Kidney (tissue), 14 donors: ENCODE measurements around the gene SPEF1. TPM values are rescaled to one million over a fixed set of nuclear protein-coding genes. Genes with fewer than 3 reads are reported as not detected.

ENCODE experiments used
- DNase-seq, 5 donors: peaks; one replicate each; pipeline ENCODE4 v3.0.0-alpha.2; 2013 to 2020
- FAIRE-seq: peaks from 2 replicates; lab custom pipeline; 2012; peaks lifted over from hg19 to GRCh38; lab: Jason Lieb, UNC
- H3K27ac ChIP-seq, 2 donors: one replicate each; pipeline ENCODE4 v1.7.0; 2013; ENCODE audit warnings: low read depth in 2 of 2, low read length in 2 of 2, inconsistent platforms in 1 of 2
- H3K27me3 ChIP-seq: one replicate; pipeline ENCODE4 v1.7.1; 2013; ENCODE audit warnings: low read length, inconsistent platforms; ENCODE audit not compliant: control insufficient read depth, insufficient read depth
- H3K36me3 ChIP-seq, 3 donors: one replicate each; pipeline versions ENCODE4 v1.7.0 to v1.7.1; 2013; ENCODE audit warnings: low read length in 3 of 3, control low read depth in 1 of 3, inconsistent platforms in 1 of 3; ENCODE audit not compliant: insufficient read depth in 3 of 3, control insufficient read depth in 2 of 3
- H3K4me1 ChIP-seq, 3 donors: one replicate each; pipeline versions ENCODE4 v1.7.0 to v1.7.1; 2013; ENCODE audit warnings: low read length in 3 of 3, inconsistent platforms in 1 of 3, low read depth in 1 of 3; ENCODE audit not compliant: control insufficient read depth in 2 of 3, insufficient read depth in 2 of 3
- H3K4me3 ChIP-seq, 3 donors: one replicate each; pipeline versions ENCODE4 v1.7.0 to v1.8.1; 2013; ENCODE audit warnings: low read length in 3 of 3, control low read depth in 1 of 3, inconsistent platforms in 1 of 3
- H3K9ac ChIP-seq, 3 donors: one replicate each; pipeline versions ENCODE4 v1.7.0 to v1.7.1; 2013; ENCODE audit warnings: low read length in 3 of 3, control low read depth in 1 of 3, inconsistent platforms in 1 of 3
- H3K9me3 ChIP-seq, 3 donors: one replicate each; pipeline versions ENCODE4 v1.7.0 to v1.7.1; 2013; ENCODE audit warnings: low read length in 3 of 3, control low read depth in 1 of 3, inconsistent platforms in 1 of 3; ENCODE audit not compliant: control insufficient read depth in 2 of 3, insufficient read depth in 1 of 3
- intact Hi-C: fragments of 100-400 bp; cut with DNase I; formaldehyde crosslinking; loops from one replicate; pipeline ENCODE4 v1.11.1; 2022
- polyA plus RNA-seq: library from polyadenylated mRNA; stranded (reverse); fragments of 350-450 nt; fragmentation: Illumina TruSeq; extraction: RNeasy Lipid Tissue Mini Kit (QIAGEN cat#74804); gene quantifications from one replicate; pipeline ENCODE4 v1.2.3, GENCODE V29; 2014; ENCODE audit warnings: low read depth, low replicate concordance; ENCODE audit not compliant: insufficient read depth
- total RNA-seq: library from RNA; stranded (reverse); fragmentation: NEBNext Ultra II Directional; extraction: Animal tissue kit (Norgen Biotek cat#: 25700); gene quantifications from one replicate; pipeline ENCODE4 v1.2.1, GENCODE V29; 2021
- TF ChIP-seq, protein P1 (sequence below): IDR thresholded peaks from 3 replicates; pipeline ENCODE4 v1.5.1; 2012; ENCODE audit warnings: mild to moderate bottlenecking, moderate library complexity, borderline replicate concordance; ENCODE audit not compliant: insufficient read depth; ENCODE audit errors: extremely low read depth
- donor health status: control.
- donor health status: control.
- donor health status: control.
- donor health status: control.
- donor health status: control.
- donor health status: DM: yes; HTN: yes; CAD: no.
- donor health status: Normal renal cell carcinoma (clear cell type).

The SPEF1 gene
- total and polyA plus RNA-seq, 2 donors from 2014 or later = 3.4 to 3.8 TPM

DNA sequence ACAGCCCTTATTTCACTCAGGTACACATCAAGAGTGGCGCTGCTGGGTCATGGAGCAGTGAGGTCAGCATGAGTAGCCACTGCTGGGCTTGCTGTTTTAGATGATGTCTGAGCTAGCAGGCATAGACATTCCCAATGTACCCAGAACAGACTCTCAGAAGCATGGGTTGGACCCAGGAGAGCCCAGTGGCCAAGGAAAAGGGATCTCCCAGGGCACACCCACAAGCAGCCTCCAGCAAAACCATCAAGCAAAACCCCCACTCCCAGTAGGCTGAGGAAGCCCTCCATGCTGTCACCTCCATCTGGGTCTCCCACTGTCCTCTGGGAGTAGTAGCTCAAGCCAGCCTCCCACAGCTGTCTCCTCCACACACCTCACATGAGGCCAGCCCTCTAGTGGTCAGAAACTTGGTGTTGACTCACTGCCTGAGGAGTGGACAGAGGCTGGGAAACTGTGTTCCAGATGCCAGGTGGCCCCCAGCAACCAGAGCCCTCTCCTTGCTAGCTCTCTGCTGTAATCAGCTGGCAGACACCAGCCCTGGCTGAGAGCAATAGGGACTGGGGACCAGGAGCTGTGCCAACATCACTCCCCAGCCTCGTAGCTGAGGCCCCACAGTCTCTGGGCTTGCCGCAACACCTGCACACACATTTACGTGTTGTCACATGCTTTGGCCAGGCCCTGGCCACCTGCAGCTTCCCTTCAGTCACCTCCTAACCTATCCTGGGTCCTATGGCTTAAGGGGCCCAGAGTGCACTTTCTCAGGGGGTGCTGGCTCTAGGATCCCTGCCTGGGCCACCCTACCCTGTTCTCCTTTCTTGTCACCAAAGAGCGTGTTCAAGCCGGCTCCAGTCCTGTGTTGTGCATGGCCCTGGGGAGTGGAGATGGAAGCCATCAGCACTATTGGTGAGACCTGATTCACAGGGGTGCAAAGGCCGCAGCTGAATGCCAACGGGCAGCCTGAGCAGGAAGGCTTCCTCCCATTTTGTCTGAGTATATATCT is 37.2 kb upstream of the SPEF1 start:
- peak; percentile 50 to 85 (median 74) for DNase-seq
- Histone ChIP-seq H3K36me3 (peaks cover 0 to 13% (median 7%) of the 10 kb centered on the region in 3 donors), H3K27ac (no peak overlapping the region), H3K4me3 (no peak overlapping the region), H3K4me1 (peaks cover 0 to 14% (median 8%) of the 10 kb centered on the region in 3 donors), H3K27me3 (no peaks in the 10 kb centered on the region), H3K9ac (peak overlapping the region in 1 of 3 donors; percentile 36), H3K9me3 (no peaks in the 10 kb centered on the region)
- FAIRE-seq = no peak
- TF ChIP-seq, protein P1, sequence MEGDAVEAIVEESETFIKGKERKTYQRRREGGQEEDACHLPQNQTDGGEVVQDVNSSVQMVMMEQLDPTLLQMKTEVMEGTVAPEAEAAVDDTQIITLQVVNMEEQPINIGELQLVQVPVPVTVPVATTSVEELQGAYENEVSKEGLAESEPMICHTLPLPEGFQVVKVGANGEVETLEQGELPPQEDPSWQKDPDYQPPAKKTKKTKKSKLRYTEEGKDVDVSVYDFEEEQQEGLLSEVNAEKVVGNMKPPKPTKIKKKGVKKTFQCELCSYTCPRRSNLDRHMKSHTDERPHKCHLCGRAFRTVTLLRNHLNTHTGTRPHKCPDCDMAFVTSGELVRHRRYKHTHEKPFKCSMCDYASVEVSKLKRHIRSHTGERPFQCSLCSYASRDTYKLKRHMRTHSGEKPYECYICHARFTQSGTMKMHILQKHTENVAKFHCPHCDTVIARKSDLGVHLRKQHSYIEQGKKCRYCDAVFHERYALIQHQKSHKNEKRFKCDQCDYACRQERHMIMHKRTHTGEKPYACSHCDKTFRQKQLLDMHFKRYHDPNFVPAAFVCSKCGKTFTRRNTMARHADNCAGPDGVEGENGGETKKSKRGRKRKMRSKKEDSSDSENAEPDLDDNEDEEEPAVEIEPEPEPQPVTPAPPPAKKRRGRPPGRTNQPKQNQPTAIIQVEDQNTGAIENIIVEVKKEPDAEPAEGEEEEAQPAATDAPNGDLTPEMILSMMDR = peak; percentile 54
- intact Hi-C loops = no loop called here

GRCh38 chr20:3815703-3816315 is 34.6 kb upstream of the SPEF1 start:
- DNase-seq (no peak), FAIRE-seq (no peak)
- H3K4me3 ChIP-seq = no peak overlapping the region
- no peak overlapping the region for H3K9ac ChIP-seq
- H3K9me3 ChIP-seq = no peaks in the 10 kb centered on the region
- no peaks in the 10 kb centered on the region for H3K36me3 ChIP-seq
- H3K27me3 ChIP-seq = no peaks in the 10 kb centered on the region
- H3K4me1 ChIP-seq = peaks cover 0 to 20% (median 10%) of the 10 kb centered on the region in 3 donors
- intact Hi-C loops = no loop called here
- no peak overlapping the region for H3K27ac ChIP-seq
- TF ChIP-seq, protein P1 = no peak

- Histone ChIP-seq H3K27me3 (no peaks in the 10 kb centered on the region), H3K9me3 (no peaks in the 10 kb centered on the region), H3K27ac (no peak overlapping the region), H3K4me3 (no peak overlapping the region), H3K4me1 (peaks cover 0 to 25% (median 10%) of the 10 kb centered on the region in 3 donors), H3K36me3 (no peaks in the 10 kb centered on the region), H3K9ac (no peak overlapping the region)
- DNase-seq (no peak), FAIRE-seq (no peak)
- TF ChIP-seq, protein P1 = no peak
- intact Hi-C loops = no loop called here
Observed at GRCh38 chr20:3814928-3815495, 33.8 kb upstream of the SPEF1 start.
